CD4-positive, CD25-positive, alpha-beta regulatory T cell (primary cell): Measurements from ENCODE around the gene AIF1. TPM values are rescaled to one million over a fixed set of nuclear protein-coding genes. Genes with fewer than 3 reads are reported as not detected.

Source experiments
- ATAC-seq, 2 donors: fragments of 150-1000 bp; cut with Tn5 transposase; one replicate each; pipeline ENCODE4 v1.10.0; 2021; ENCODE audit warnings: low read depth in 2 of 2, moderate number of reproducible peaks in 2 of 2, moderate library complexity in 1 of 2
- DNase-seq, 3 donors: peaks; one replicate each; pipeline versions ENCODE4 v3.0.0 to v3.0.0-alpha.2; 2012 to 2022; ENCODE audit warnings: mixed read lengths in 1 of 3
- H3K27ac ChIP-seq: one replicate; pipeline ENCODE4 v1.7.0; 2013; ENCODE audit warnings: mild to moderate bottlenecking, low read length; ENCODE audit not compliant: insufficient read depth, poor library complexity, severe bottlenecking
- H3K27me3 ChIP-seq: one replicate; pipeline ENCODE4 v1.7.0; 2013; ENCODE audit warnings: low read length; ENCODE audit not compliant: control insufficient read depth, insufficient read depth
- H3K36me3 ChIP-seq: one replicate; pipeline ENCODE4 v1.7.0; 2013; ENCODE audit warnings: mild to moderate bottlenecking, low read length, moderate library complexity; ENCODE audit not compliant: control insufficient read depth, insufficient read depth
- H3K4me1 ChIP-seq: 2 replicates; pipeline ENCODE4 v1.7.0; 2013; ENCODE audit warnings: mild to moderate bottlenecking, low read length; ENCODE audit not compliant: insufficient read depth, control insufficient read depth, poor library complexity, severe bottlenecking
- H3K4me3 ChIP-seq: one replicate; pipeline ENCODE4 v1.7.0; 2013; ENCODE audit warnings: low read depth, mild to moderate bottlenecking, low read length, moderate library complexity
- H3K9me3 ChIP-seq, 2 experiments: 1 replicate in 1 of 2; 2 replicates in 1 of 2; pipeline ENCODE4 v1.7.0; 2013; ENCODE audit warnings: low read length in 2 of 2, mild to moderate bottlenecking in 1 of 2, moderate library complexity in 1 of 2; ENCODE audit not compliant: control insufficient read depth in 2 of 2
- H3K27ac Mint-ChIP-seq, 3 donors: one replicate each; pipeline ENCODE4 v1.8.0; 2020 to 2022; ENCODE audit warnings: mild to moderate bottlenecking in 3 of 3, mixed read lengths in 3 of 3, moderate library complexity in 2 of 3
- H3K27me3 Mint-ChIP-seq: one replicate; pipeline ENCODE4 v1.8.0; 2022; ENCODE audit warnings: mild to moderate bottlenecking, mixed read lengths
- H3K36me3 Mint-ChIP-seq: one replicate; pipeline ENCODE4 v1.8.0; 2020; ENCODE audit warnings: mixed read lengths
- H3K4me1 Mint-ChIP-seq, 4 donors: one replicate each; pipeline ENCODE4 v1.8.0; 2020 to 2022; ENCODE audit warnings: mixed read lengths in 4 of 4, mild to moderate bottlenecking in 1 of 4
- H3K4me3 Mint-ChIP-seq, 4 donors: one replicate each; pipeline ENCODE4 v1.8.0; 2020 to 2022; ENCODE audit warnings: mild to moderate bottlenecking in 4 of 4, mixed read lengths in 4 of 4, moderate library complexity in 3 of 4
- H3K9me3 Mint-ChIP-seq, 7 donors: one replicate each; pipeline ENCODE4 v1.8.0; 2020 to 2022; ENCODE audit warnings: mixed read lengths in 7 of 7, mild to moderate bottlenecking in 3 of 7, moderate library complexity in 2 of 7
- polyA plus RNA-seq, 4 donors: library from polyadenylated mRNA; unstranded; fragments of 300-500 nt; fragmentation: Illumina TruSeq; gene quantifications; one replicate each; pipeline ENCODE4 v1.2.3, GENCODE V29; 2021
- total RNA-seq: library from RNA; stranded (reverse); gene quantifications from one replicate; pipeline ENCODE4 v1.2.3, GENCODE V29; 2022

Gene AIF1
- total and polyA plus RNA-seq, 5 donors from 2014 or later = 6.5 to 38.8 (median 14.7) TPM

GRCh38 chr6:31607317-31607716, 7.7 kb upstream of the AIF1 start:
- no peak overlapping the region for H3K27ac ChIP-seq
- no peaks in the 10 kb centered on the region for H3K9me3 Mint-ChIP-seq
- no peak overlapping the region for H3K4me3 Mint-ChIP-seq

DNA sequence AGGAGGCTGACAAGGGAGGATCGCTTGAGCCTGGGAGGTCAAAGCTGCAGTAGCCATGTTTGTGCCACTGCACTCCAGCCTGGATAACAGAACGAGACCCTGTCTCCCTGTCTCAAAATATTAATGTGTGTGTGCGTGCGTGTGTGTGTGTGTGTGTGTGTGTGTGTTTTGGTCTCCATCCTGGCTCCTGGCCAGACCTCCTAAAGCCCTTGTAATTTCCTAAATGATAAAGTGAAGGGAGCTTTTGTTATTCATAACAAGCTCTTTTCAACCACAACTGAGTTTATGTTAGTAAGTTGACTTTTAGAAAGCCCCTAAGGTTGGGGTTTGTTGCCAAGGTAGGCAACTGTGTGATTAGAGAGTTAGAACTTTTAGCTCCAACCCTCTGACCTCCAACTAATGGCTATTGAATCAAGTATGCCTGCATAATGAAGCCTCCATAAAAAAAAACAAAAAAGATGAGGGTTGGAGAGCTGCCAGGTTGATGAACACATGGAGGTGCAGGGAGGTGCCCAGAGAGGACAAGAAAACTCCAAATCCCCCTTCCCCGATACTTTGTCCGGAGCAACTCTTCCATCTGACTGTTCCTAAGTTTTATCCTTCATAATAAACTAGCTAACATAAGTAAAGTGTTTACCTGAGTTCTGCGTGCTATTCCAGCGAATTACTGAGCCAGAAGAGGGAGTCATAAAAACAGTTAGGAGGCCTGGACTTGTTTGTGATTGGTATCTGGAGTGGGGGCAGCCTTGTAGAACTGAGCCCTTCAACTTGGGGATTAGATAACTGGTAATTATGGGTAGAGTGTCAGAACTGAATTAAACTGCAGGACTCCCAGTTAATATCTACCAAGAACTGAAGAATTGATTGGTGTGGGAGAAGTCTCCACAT, 5.3 kb upstream of the AIF1 start:
- Histone ChIP-seq H3K27ac (no peak overlapping the region), H3K36me3 (no peaks in the 10 kb centered on the region), H3K9me3 (no peaks in the 10 kb centered on the region), H3K4me1 (no peaks in the 10 kb centered on the region), H3K27me3 (no peaks in the 10 kb centered on the region), H3K4me3 (no peak overlapping the region)
- DNase-seq (no peak), ATAC-seq (no peak)
- Mint-ChIP-seq H3K27ac (peak overlapping the region in 1 of 3 donors; percentile 49), H3K9me3 (no peaks in the 10 kb centered on the region), H3K4me3 (peak overlapping the region in 1 of 4 donors; percentile 28), H3K27me3 (no peaks in the 10 kb centered on the region), H3K36me3 (no peaks in the 10 kb centered on the region), H3K4me1 (peaks cover 0 to 5% (median 2%) of the 10 kb centered on the region in 4 donors)

More at GRCh38 chr6:31607317-31607716, 7.7 kb upstream of the AIF1 start:
- Histone ChIP-seq H3K36me3 (no peaks in the 10 kb centered on the region), H3K4me1 (no peaks in the 10 kb centered on the region), H3K4me3 (no peak overlapping the region), H3K9me3 (no peaks in the 10 kb centered on the region), H3K27me3 (no peaks in the 10 kb centered on the region)
- Mint-ChIP-seq H3K27me3 (no peaks in the 10 kb centered on the region), H3K4me1 (no peaks in the 10 kb centered on the region), H3K36me3 (no peaks in the 10 kb centered on the region), H3K27ac (no peak overlapping the region)
- DNase-seq (no peak), ATAC-seq (no peak)

DNA sequence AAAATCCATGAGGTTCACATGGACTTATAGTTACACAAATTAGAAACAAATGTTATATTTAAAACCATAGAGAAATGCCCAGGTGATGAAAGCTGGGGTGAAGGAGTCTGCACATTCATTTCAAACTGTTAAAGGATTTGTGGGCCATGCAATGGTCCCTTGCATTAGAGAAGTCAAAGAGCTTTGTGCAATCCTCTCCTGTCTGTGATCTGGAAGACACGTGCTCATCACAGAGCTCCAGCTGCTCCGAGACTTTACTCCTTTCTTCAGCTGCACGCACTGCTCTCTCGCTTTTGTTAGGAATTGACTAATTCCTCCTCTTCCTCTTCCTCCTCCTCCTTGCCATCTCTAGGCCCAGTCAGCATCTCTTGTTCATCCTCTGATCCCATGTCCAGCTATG, 4.1 kb upstream of the AIF1 start:
- H3K27me3 ChIP-seq = no peaks in the 10 kb centered on the region
- Mint-ChIP-seq H3K4me1 (peaks cover 0 to 17% (median 5%) of the 10 kb centered on the region in 4 donors), H3K36me3 (no peaks in the 10 kb centered on the region), H3K9me3 (no peaks in the 10 kb centered on the region), H3K4me3 (no peak overlapping the region), H3K27me3 (no peaks in the 10 kb centered on the region), H3K27ac (peak overlapping the region in 1 of 3 donors; percentile 37)
- DNase-seq = no peak
- H3K4me3 ChIP-seq = no peak overlapping the region
- H3K9me3 ChIP-seq = no peaks in the 10 kb centered on the region
- no peaks in the 10 kb centered on the region for H3K36me3 ChIP-seq
- no peak for ATAC-seq
- H3K4me1 ChIP-seq = peaks cover 6% of the 10 kb centered on the region
- no peak overlapping the region for H3K27ac ChIP-seq

DNA sequence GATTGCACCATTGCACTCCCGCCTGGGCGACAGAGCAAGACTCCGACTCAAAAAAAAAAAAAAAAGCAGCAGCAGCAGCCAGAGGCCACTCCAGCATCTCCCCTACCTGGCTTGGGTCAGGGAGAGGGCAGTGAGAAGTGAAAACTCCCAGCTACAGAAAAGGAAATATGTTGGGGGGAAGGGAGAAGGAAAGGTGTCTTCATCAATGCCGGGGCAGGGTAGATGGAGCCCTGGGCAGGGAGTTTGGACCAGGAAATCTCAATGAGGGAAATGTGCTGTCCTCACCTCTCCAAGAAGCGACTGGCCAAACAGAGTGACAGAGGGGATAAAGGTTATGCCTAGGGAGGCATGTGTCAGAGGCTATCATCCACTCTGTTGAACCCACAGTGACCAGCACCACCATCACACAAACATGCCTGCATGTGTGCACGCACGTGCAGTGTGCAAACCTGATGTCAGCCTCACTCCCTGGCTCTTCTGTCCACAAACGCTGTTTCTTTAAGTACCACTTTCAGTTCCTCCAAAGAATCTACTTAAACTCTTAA, 887 bp upstream of the AIF1 start:
- H3K9me3 ChIP-seq = no peaks in the 10 kb centered on the region
- no peak overlapping the region for H3K27ac Mint-ChIP-seq
- no peak overlapping the region for H3K27ac ChIP-seq
- H3K9me3 Mint-ChIP-seq = no peaks in the 10 kb centered on the region
- H3K4me3 ChIP-seq = no peak overlapping the region
- H3K27me3 ChIP-seq = no peaks in the 10 kb centered on the region
- no peaks in the 10 kb centered on the region for H3K36me3 ChIP-seq
- peaks cover 8% of the 10 kb centered on the region for H3K4me1 ChIP-seq
- DNase-seq = no peak
- H3K4me3 Mint-ChIP-seq = no peak overlapping the region
- H3K27me3 Mint-ChIP-seq = no peaks in the 10 kb centered on the region
- no peak for ATAC-seq
- H3K36me3 Mint-ChIP-seq = no peaks in the 10 kb centered on the region
- H3K4me1 Mint-ChIP-seq = peaks cover 0 to 31% (median 7%) of the 10 kb centered on the region in 4 donors

- no peaks in the 10 kb centered on the region for H3K27me3 ChIP-seq
- no peak overlapping the region for H3K27ac ChIP-seq
- H3K9me3 ChIP-seq = no peaks in the 10 kb centered on the region
- Mint-ChIP-seq H3K36me3 (no peaks in the 10 kb centered on the region), H3K27ac (peak overlapping the region; percentile 69 to 95 (median 72)), H3K27me3 (no peaks in the 10 kb centered on the region), H3K9me3 (no peaks in the 10 kb centered on the region), H3K4me3 (peak overlapping the region; percentile 5 to 93 (median 75)), H3K4me1 (peaks cover 0 to 40% (median 12%) of the 10 kb centered on the region in 4 donors)
- H3K36me3 ChIP-seq = no peaks in the 10 kb centered on the region
- H3K4me3 ChIP-seq = peak overlapping the region; percentile 7
- peaks cover 8% of the 10 kb centered on the region for H3K4me1 ChIP-seq
- ATAC-seq (no peak), DNase-seq (peak in 1 of 3 donors; percentile 48)
Observed at GRCh38 chr6:31615748-31616147, 714 bp downstream of the AIF1 start.

DNA sequence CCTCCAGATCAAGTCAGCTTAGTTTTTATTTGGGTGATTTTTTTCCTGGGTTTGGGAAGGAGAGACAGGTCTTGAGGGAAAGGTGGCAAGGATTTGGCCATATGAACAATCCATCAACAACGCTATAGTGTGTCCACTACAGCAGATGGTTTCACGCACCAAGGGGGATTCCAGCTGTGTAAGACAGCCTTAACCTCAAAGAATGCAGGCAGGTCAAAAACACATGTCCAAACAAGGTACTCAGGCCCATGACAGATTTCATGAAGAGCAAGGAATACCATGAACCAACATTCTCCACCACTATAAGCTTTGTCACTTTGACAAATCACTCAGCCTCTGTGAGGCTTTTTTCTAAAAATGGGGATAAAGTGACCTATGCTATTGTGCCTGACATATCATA, 2.0 kb downstream of the AIF1 start:
- H3K4me1 Mint-ChIP-seq = peaks cover 5 to 49% (median 19%) of the 10 kb centered on the region in 4 donors
- no peak overlapping the region for H3K4me3 ChIP-seq
- H3K27me3 ChIP-seq = no peaks in the 10 kb centered on the region
- peak overlapping the region in 2 of 4 donors; percentile 39 to 70 for H3K4me3 Mint-ChIP-seq
- H3K27ac Mint-ChIP-seq = no peak overlapping the region
- H3K9me3 Mint-ChIP-seq = no peaks in the 10 kb centered on the region
- no peaks in the 10 kb centered on the region for H3K36me3 ChIP-seq
- H3K4me1 ChIP-seq = peaks cover 19% of the 10 kb centered on the region
- no peaks in the 10 kb centered on the region for H3K9me3 ChIP-seq
- ATAC-seq (no peak), DNase-seq (no peak)
- no peak overlapping the region for H3K27ac ChIP-seq
- H3K27me3 Mint-ChIP-seq = no peaks in the 10 kb centered on the region
- H3K36me3 Mint-ChIP-seq = no peaks in the 10 kb centered on the region

DNA sequence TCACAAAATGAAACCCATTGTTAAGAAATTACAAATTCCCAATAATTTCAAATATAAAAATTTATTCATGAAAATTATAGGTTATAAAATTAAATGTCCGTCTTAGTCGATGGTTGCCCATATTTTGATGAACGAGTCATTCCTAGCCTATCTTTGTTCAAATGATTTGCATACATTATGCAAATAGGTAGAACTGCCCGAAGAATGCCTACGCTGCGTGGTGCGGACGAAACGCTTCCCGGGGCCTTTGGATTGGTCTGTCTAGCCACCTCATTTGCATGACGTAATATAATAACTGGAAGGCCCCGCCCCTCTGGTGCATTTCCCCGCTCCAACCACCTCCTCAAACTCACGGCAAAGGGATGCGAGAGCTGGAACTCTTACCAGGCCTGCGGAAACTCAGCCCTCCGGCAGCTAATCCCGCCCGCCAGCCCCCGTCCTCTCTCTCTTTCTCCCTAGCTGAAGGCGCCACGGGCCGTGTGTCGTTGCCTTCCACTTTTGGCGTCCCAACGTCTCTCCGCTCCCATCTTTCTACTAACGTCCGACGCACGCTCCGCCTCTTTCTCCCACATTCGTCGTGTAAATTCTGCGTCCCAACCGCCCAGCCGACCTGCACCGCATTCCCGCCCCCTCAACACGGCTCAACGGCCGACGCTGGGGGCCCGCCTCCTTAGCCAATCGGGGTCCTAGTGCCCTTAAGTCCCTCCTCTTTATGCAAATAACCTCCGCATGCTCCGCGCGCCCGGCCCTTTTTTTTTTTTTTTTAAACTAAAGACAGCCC, 5.0 kb downstream of the AIF1 start:
- no peaks in the 10 kb centered on the region for H3K9me3 Mint-ChIP-seq
- peak overlapping the region; percentile 85 to 97 (median 96) for H3K4me3 Mint-ChIP-seq
- Histone ChIP-seq H3K27me3 (no peaks in the 10 kb centered on the region), H3K4me3 (peak overlapping the region; percentile 84), H3K9me3 (no peaks in the 10 kb centered on the region), H3K36me3 (peaks cover 21% of the 10 kb centered on the region), H3K27ac (peak overlapping the region; percentile 98), H3K4me1 (peaks cover 26% of the 10 kb centered on the region)
- H3K36me3 Mint-ChIP-seq = peaks cover 16% of the 10 kb centered on the region
- DNase-seq (peak; percentile 93 to 100 (median 94)), ATAC-seq (peak; percentile 80 to 87)
- H3K4me1 Mint-ChIP-seq = peaks cover 11 to 56% (median 26%) of the 10 kb centered on the region in 4 donors
- H3K27ac Mint-ChIP-seq = peak overlapping the region; percentile 96 to 98 (median 96)
- H3K27me3 Mint-ChIP-seq = no peaks in the 10 kb centered on the region
